Common myeloid progenitor, CD34-positive (primary cell): ENCODE results near the gene EVL.

ENCODE experiments used
- CTCF ChIA-PET: fragments of 350-600 bp; sonication (Branson Sonifier 250); formaldehyde crosslinking; loops from one replicate; lab custom pipeline; 2021; ENCODE audit warnings: antibody characterized with exemption; lab: Charles Lee
- POLR2A ChIA-PET: fragments of 350-600 bp; sonication (Branson Sonifier 250); formaldehyde crosslinking; loops from one replicate; lab custom pipeline; 2021; ENCODE audit warnings: antibody characterized with exemption; lab: Charles Lee
- DNase-seq, 3 donors: peaks; one replicate each; pipeline versions ENCODE4 v3.0.0 to v3.0.0-alpha.2; 2013
- H3K27ac ChIP-seq, 2 experiments: 1 replicate in 1 of 2; 2 replicates in 1 of 2; pipeline ENCODE4 v1.7.0; 2013; ENCODE audit warnings: inconsistent platforms in 2 of 2, low read length in 2 of 2, mild to moderate bottlenecking in 2 of 2, low read depth in 1 of 2, moderate library complexity in 1 of 2; ENCODE audit not compliant: severe bottlenecking in 2 of 2, insufficient read depth in 1 of 2, poor library complexity in 1 of 2
- H3K27me3 ChIP-seq, 5 experiments: replicated peaks in 2 of 5; 1 replicate in 3 of 5; 2 replicates in 2 of 5; pipeline versions ENCODE4 v1.6.1 to v1.7.0; 2013; ENCODE audit warnings: low read length in 4 of 5, mild to moderate bottlenecking in 2 of 5, moderate library complexity in 2 of 5, inconsistent platforms in 1 of 5; ENCODE audit not compliant: insufficient read depth in 5 of 5, control insufficient read depth in 4 of 5
- H3K36me3 ChIP-seq, 4 experiments: 1 replicate in 2 of 4; 2 replicates in 2 of 4; pipeline versions ENCODE4 v1.6.1 to v1.7.0; 2013; ENCODE audit warnings: low read length in 3 of 4, control low read depth in 1 of 4, mild to moderate bottlenecking in 1 of 4; ENCODE audit not compliant: control insufficient read depth in 4 of 4, insufficient read depth in 4 of 4
- H3K4me1 ChIP-seq, 4 experiments: 1 replicate in 3 of 4; 2 replicates in 1 of 4; pipeline versions ENCODE4 v1.6.1 to v1.7.1; 2013; ENCODE audit warnings: low read length in 3 of 4, mild to moderate bottlenecking in 3 of 4, control low read depth in 1 of 4, inconsistent platforms in 1 of 4, moderate library complexity in 1 of 4; ENCODE audit not compliant: control insufficient read depth in 4 of 4, insufficient read depth in 4 of 4; ENCODE audit errors: control extremely low read depth in 1 of 4
- H3K4me3 ChIP-seq, 7 experiments: 1 replicate in 4 of 7; 2 replicates in 3 of 7; pipeline versions ENCODE4 v1.5.1 to v1.7.0; 2013; ENCODE audit warnings: mild to moderate bottlenecking in 7 of 7, low read length in 6 of 7, moderate library complexity in 6 of 7, inconsistent platforms in 2 of 7, low read depth in 2 of 7, control low read depth in 1 of 7; ENCODE audit not compliant: insufficient read depth in 4 of 7, control insufficient read depth in 1 of 7; ENCODE audit errors: extremely low read depth in 1 of 7
- H3K9me3 ChIP-seq, 5 experiments: 1 replicate in 4 of 5; 2 replicates in 1 of 5; pipeline versions ENCODE4 v1.6.1 to v1.7.1; 2013; ENCODE audit warnings: low read length in 4 of 5, mild to moderate bottlenecking in 2 of 5, inconsistent platforms in 1 of 5, low read depth in 1 of 5, moderate library complexity in 1 of 5; ENCODE audit not compliant: control insufficient read depth in 4 of 5, insufficient read depth in 2 of 5; ENCODE audit errors: control extremely low read depth in 1 of 5
- WGBS: methylation state at CpG from one replicate; pipeline ENCODE4 v1.1.5; 2013; ENCODE audit not compliant: insufficient coverage; 5-methylcytosine and 5-hydroxymethylcytosine counted together

The EVL gene

GRCh38 chr14:100073576-100074430 is 8.6 kb downstream of the EVL start:
- peak overlapping the region in 1 of 2 experiments; percentile 6 for H3K27ac ChIP-seq
- ChIA-PET CTCF (interaction anchor here (0.6 to 53.6 kb wide), 9 partner anchors 0 to 176 kb away, joined by 3 to 1065 read pairs (median 3); partner anchors contain the start of gene EVL), POLR2A (no interaction called here)
- no peaks in the 10 kb centered on the region for H3K27me3 ChIP-seq
- DNase-seq: no peak
- 90% methylated on average over 8 of the region's 14 CpGs for WGBS
- H3K36me3 ChIP-seq: peaks cover 0 to 31% (median 5%) of the 10 kb centered on the region in 4 experiments
- peaks cover 50 to 100% (median 93%) of the 10 kb centered on the region in 4 experiments for H3K4me1 ChIP-seq
- no peak overlapping the region for H3K4me3 ChIP-seq
- H3K9me3 ChIP-seq: no peaks in the 10 kb centered on the region

- ChIA-PET CTCF (interaction anchor here (0.7 to 53.6 kb wide), 11 partner anchors 1 to 118 kb away, joined by 3 to 1065 read pairs (median 4); partner anchors contain the start of gene EVL), POLR2A (interaction anchor here (0.6 to 0.7 kb wide), 2 partner anchors 44 to 138 kb away, joined by 3 read pairs; no protein-coding TSS in a partner anchor)
- Histone ChIP-seq H3K4me3 (no peak overlapping the region), H3K36me3 (peaks cover 0 to 28% (median 5%) of the 10 kb centered on the region in 4 experiments), H3K27ac (no peak overlapping the region), H3K9me3 (no peaks in the 10 kb centered on the region), H3K4me1 (peaks cover 47 to 100% (median 93%) of the 10 kb centered on the region in 4 experiments), H3K27me3 (no peaks in the 10 kb centered on the region)
- WGBS: 95% methylated on average over 7 of the region's 7 CpGs
- no peak for DNase-seq
Measured at GRCh38 chr14:100074431-100075100, 9.3 kb downstream of the EVL start.

DNA sequence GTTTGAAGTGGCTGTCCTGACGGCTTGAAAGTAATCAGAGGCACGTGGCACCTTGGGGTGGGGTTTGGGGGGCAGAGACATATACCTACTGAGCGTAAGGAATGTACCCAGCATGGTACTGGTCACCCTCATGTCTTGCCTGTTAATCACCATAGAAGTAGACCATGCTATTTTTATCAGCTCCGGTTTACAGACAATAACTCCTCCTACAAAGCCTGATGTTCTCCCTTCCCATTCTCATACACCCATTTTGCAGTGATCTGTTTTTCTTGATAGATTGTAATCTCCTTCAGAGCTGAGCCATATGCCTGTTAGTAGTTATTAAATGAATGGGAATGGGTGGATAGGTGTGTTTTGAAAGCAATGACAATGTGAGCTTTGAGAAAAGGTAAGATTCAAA is 10.5 kb downstream of the EVL start:
- Histone ChIP-seq H3K36me3 (peaks cover 0 to 26% (median 5%) of the 10 kb centered on the region in 4 experiments), H3K4me1 (peaks cover 51 to 100% (median 93%) of the 10 kb centered on the region in 4 experiments), H3K27me3 (no peaks in the 10 kb centered on the region), H3K27ac (no peak overlapping the region), H3K9me3 (no peaks in the 10 kb centered on the region), H3K4me3 (no peak overlapping the region)
- 50% methylated on average over 2 of the region's 4 CpGs for WGBS
- DNase-seq: no peak
- ChIA-PET POLR2A (interaction anchor here (1.1 kb wide), 1 partner anchor 20 kb away, joined by 3 read pairs; no protein-coding TSS in a partner anchor), CTCF (interaction anchor here (0.9 to 53.6 kb wide), 11 partner anchors 2 to 117 kb away, joined by 3 to 1065 read pairs (median 4); partner anchors contain the start of gene EVL)

DNA sequence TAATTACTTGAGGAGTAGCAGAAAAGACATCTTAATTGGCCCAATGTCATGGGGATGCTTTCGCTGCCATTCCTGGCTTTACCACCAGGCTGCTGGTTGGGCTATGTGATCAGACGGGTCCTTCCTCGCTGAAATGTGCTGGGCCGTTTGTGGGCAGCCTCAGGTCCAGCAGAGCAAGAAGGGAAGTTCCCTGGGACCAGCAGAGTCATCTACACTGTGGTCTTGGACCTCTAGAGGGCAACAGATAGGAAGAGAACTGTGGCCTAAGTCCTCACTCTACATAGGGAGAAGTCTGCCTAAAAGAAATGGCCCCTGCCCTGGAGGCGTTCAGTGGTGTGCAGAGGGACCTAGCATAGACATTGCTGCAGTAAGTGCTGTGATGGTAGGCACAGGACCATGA is 10.9 kb downstream of the EVL start:
- Histone ChIP-seq H3K27ac (peak overlapping the region in 1 of 2 experiments; percentile 55), H3K4me3 (no peak overlapping the region), H3K4me1 (peaks cover 52 to 100% (median 93%) of the 10 kb centered on the region in 4 experiments), H3K27me3 (no peaks in the 10 kb centered on the region), H3K9me3 (no peaks in the 10 kb centered on the region), H3K36me3 (peaks cover 0 to 21% (median 5%) of the 10 kb centered on the region in 4 experiments)
- WGBS: 30% methylated on average over 5 of the region's 5 CpGs
- DNase-seq: peak; percentile 74 to 88 (median 83)
- ChIA-PET CTCF (interaction anchor here (1.0 to 53.6 kb wide), 10 partner anchors 2 to 117 kb away, joined by 3 to 1065 read pairs (median 4); partner anchors contain the start of gene EVL), POLR2A (interaction anchor here (1.1 kb wide), 1 partner anchor 20 kb away, joined by 3 read pairs; no protein-coding TSS in a partner anchor)

DNA sequence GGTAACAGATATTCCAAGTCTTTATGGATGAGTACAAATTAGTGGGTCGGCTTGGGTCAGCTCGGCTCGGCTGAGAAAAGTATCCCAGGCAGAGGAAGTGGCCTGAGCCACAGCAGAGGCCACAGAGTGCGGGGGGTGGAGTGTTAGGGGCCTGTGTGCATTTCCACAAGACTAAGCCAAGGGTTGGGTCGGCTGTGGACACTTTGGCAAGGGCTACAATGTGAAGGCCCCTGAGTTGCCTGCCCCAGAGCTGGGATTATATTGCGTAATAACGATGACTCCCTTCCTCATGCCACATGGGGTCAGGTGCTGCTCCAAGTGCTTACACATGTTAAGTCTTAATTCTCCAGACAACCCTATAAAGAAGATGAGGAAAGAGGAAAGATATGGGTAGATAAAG is 11.4 kb downstream of the EVL start:
- ChIA-PET CTCF (interaction anchor here (0.7 to 53.6 kb wide), 8 partner anchors 3 to 117 kb away, joined by 3 to 1065 read pairs (median 4); partner anchors contain the start of gene EVL), POLR2A (interaction anchor here (0.7 kb wide), 1 partner anchor 146 kb away, joined by 3 read pairs; no protein-coding TSS in a partner anchor)
- Histone ChIP-seq H3K4me3 (peak overlapping the region in 2 of 7 experiments; percentile 6 to 18), H3K36me3 (peaks cover 0 to 20% (median 5%) of the 10 kb centered on the region in 4 experiments), H3K9me3 (no peaks in the 10 kb centered on the region), H3K27ac (peak overlapping the region in 1 of 2 experiments; percentile 55), H3K27me3 (no peaks in the 10 kb centered on the region), H3K4me1 (peaks cover 52 to 100% (median 93%) of the 10 kb centered on the region in 4 experiments)
- 67% methylated on average over 6 of the region's 7 CpGs for WGBS
- DNase-seq: peak in 2 of 3 donors; percentile 42 to 48

GRCh38 chr14:100077441-100077840 is 12.2 kb downstream of the EVL start:
- 97% methylated on average over 6 of the region's 9 CpGs for WGBS
- ChIA-PET POLR2A (no interaction called here), CTCF (interaction anchor here (1.0 to 53.6 kb wide), 5 partner anchors 4 to 116 kb away, joined by 3 to 1065 read pairs (median 11); partner anchors contain the start of gene EVL)
- peak overlapping the region in 1 of 7 experiments; percentile 25 for H3K4me3 ChIP-seq
- peaks cover 0 to 20% (median 5%) of the 10 kb centered on the region in 4 experiments for H3K36me3 ChIP-seq
- DNase-seq: no peak
- no peak overlapping the region for H3K27ac ChIP-seq
- no peaks in the 10 kb centered on the region for H3K27me3 ChIP-seq
- H3K9me3 ChIP-seq: no peaks in the 10 kb centered on the region
- H3K4me1 ChIP-seq: peaks cover 51 to 100% (median 93%) of the 10 kb centered on the region in 4 experiments
